Activated CD8-positive, alpha-beta memory T cell treated with anti-CD3 and anti-CD28 coated beads, Interleukin-2, amount 50 U/mL, for 48 hours (primary cell): Measurements from ENCODE around the gene CCZ1.
"Not testable (repeated sequence)": the region's sequence is repeated elsewhere in the genome, so short reads cannot be mapped to it uniquely, and the experiment has no call there.

Source experiments
- DNase-seq: peaks from one replicate; pipeline ENCODE4 v3.0.0-alpha.2; 2020

The CCZ1 gene

GRCh38 chr7:5916529-5916928 is 18.0 kb downstream of the CCZ1 start:
- not testable (repeated sequence) for DNase-seq

GRCh38 chr7:5924180-5924579 is 25.6 kb downstream of the CCZ1 start:
- DNase-seq = not testable (repeated sequence)

GRCh38 chr7:5924630-5925029 is 26.1 kb downstream of the CCZ1 start:
- DNase-seq = not testable (repeated sequence)

GRCh38 chr7:5926263-5926870 is 27.8 kb downstream of the CCZ1 start:
- not testable (repeated sequence) for DNase-seq

- DNase-seq = not testable (repeated sequence)
Observed at GRCh38 chr7:5930290-5930689, 31.8 kb downstream of the CCZ1 start.

- not testable (repeated sequence) for DNase-seq
Observed at GRCh38 chr7:5931250-5931649, 32.7 kb downstream of the CCZ1 start.

GRCh38 chr7:5931905-5932644 is 33.5 kb downstream of the CCZ1 start:
- not testable (repeated sequence) for DNase-seq

GRCh38 chr7:5934945-5935450 is 36.5 kb downstream of the CCZ1 start:
- DNase-seq = not testable (repeated sequence)

GRCh38 chr7:5963205-5963604 is 64.7 kb downstream of the CCZ1 start:
- not testable (repeated sequence) for DNase-seq

GRCh38 chr7:5963810-5964209 is 65.3 kb downstream of the CCZ1 start:
- DNase-seq = not testable (repeated sequence)

GRCh38 chr7:5970347-5970911 is 71.9 kb downstream of the CCZ1 start, which contains the start of gene RSPH10B:
Gene RSPH10B (minus strand): TSS chr7:5970689. CDS start chr7:5967116, 3,573 bp downstream.
- DNase-seq = not testable (repeated sequence)

- not testable (repeated sequence) for DNase-seq
Observed at GRCh38 chr7:5973580-5973979, 75.0 kb downstream of the CCZ1 start.
